ENCODE results near the gene EXOC2.

The EXOC2 gene

DNA sequence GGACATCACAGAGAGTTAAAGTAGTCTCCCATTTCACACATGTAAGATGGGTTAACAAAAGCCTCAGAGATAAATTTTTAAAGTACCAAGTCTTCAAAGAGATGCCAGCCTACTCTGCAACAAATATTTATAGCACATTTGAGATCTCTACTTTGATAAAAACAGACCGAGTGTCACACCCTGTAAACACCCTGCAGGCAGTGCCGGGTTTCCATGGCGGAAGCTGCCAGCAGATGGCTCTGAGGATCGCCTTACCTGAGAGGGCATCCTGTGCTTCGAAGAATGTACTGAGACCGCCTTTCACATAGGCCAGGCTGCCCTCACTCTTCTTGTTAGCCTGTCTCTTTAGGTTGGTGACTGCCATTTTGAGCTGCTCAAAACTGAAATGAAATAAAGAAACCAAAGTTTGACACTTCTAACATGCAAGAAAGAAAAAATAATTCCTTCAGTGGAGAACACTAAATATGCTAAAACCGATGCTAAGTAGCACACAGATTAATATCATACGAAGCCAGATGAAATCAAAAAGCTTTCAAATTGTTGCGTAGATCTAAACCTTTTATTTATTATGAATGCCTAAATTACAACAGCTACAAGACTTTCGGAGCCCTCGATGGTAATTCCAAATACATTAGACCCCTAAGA is 75.4 kb downstream of the EXOC2 start:
- TF ChIP-seq NFIC (IDR thresholded peaks at IDR 0.05) (no peak), ZBTB7A (IDR thresholded peaks at IDR 0.05; ENCODE audit: low read depth) (no peak), TCF12 (IDR thresholded peaks at IDR 0.05; ENCODE audit: low read depth) (no peak), TEAD4 (IDR thresholded peaks at IDR 0.05) (no peak), YY1 (IDR thresholded peaks at IDR 0.05; ENCODE audit: low read depth) (no peak), TAF1 (IDR thresholded peaks at IDR 0.05; ENCODE audit: low read depth) (no peak), EGR1 (IDR thresholded peaks at IDR 0.05) (no peak), FOXM1 (IDR thresholded peaks at IDR 0.05; ENCODE audit: borderline replicate concordance, low read depth) (no peak), CREB1 (IDR thresholded peaks at IDR 0.05; ENCODE audit: low read depth) (no peak), CEBPB (IDR thresholded peaks at IDR 0.05) (no peak), EP300 (IDR thresholded peaks at IDR 0.05; ENCODE audit: borderline replicate concordance) (no peak)
- TF ChIP-seq, protein P1, sequence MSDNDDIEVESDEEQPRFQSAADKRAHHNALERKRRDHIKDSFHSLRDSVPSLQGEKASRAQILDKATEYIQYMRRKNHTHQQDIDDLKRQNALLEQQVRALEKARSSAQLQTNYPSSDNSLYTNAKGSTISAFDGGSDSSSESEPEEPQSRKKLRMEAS (IDR thresholded peaks at IDR 0.05): no peak
- TF ChIP-seq, protein P2, sequence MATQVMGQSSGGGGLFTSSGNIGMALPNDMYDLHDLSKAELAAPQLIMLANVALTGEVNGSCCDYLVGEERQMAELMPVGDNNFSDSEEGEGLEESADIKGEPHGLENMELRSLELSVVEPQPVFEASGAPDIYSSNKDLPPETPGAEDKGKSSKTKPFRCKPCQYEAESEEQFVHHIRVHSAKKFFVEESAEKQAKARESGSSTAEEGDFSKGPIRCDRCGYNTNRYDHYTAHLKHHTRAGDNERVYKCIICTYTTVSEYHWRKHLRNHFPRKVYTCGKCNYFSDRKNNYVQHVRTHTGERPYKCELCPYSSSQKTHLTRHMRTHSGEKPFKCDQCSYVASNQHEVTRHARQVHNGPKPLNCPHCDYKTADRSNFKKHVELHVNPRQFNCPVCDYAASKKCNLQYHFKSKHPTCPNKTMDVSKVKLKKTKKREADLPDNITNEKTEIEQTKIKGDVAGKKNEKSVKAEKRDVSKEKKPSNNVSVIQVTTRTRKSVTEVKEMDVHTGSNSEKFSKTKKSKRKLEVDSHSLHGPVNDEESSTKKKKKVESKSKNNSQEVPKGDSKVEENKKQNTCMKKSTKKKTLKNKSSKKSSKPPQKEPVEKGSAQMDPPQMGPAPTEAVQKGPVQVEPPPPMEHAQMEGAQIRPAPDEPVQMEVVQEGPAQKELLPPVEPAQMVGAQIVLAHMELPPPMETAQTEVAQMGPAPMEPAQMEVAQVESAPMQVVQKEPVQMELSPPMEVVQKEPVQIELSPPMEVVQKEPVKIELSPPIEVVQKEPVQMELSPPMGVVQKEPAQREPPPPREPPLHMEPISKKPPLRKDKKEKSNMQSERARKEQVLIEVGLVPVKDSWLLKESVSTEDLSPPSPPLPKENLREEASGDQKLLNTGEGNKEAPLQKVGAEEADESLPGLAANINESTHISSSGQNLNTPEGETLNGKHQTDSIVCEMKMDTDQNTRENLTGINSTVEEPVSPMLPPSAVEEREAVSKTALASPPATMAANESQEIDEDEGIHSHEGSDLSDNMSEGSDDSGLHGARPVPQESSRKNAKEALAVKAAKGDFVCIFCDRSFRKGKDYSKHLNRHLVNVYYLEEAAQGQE (IDR thresholded peaks at IDR 0.05; ENCODE audit: low read depth): no peak
- TF ChIP-seq, protein P3, sequence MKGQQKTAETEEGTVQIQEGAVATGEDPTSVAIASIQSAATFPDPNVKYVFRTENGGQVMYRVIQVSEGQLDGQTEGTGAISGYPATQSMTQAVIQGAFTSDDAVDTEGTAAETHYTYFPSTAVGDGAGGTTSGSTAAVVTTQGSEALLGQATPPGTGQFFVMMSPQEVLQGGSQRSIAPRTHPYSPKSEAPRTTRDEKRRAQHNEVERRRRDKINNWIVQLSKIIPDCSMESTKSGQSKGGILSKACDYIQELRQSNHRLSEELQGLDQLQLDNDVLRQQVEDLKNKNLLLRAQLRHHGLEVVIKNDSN (IDR thresholded peaks at IDR 0.05): no peak

DNA sequence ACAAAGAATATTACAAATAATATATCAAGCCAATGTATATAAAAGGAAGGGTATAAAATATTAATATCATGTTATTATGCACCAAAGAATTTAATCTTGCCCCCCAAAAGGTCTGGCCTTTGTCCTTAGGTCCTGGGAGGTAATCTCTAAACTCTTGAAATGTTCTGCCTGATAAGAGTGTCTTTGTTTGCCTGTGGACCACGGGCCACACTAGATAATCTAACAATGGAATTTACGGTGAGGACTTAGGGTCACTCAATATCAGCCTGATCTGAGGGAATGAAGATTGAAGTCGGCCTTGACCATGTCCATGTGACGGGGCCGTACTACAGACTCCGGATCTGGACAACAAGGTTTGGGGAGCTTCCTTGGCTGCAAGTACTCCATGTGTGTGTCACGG is 79.0 kb downstream of the EXOC2 start:
- no peak for TF ChIP-seq EGR1 (IDR thresholded peaks at IDR 0.05)
- no peak for TF ChIP-seq EP300 (IDR thresholded peaks at IDR 0.05; ENCODE audit: borderline replicate concordance)
- TF ChIP-seq, protein P2 (IDR thresholded peaks at IDR 0.05; ENCODE audit: low read depth): no peak
- TF ChIP-seq RAD21 (IDR thresholded peaks at IDR 0.05; ENCODE audit: low read depth): no peak
- no peak for TF ChIP-seq ZBTB7A (IDR thresholded peaks at IDR 0.05; ENCODE audit: low read depth)
- no peak for TF ChIP-seq TCF12 (IDR thresholded peaks at IDR 0.05; ENCODE audit: low read depth)
- TF ChIP-seq TAF1 (IDR thresholded peaks at IDR 0.05; ENCODE audit: low read depth): no peak
- TF ChIP-seq, protein P3 (IDR thresholded peaks at IDR 0.05): no peak
- TF ChIP-seq CREB1 (IDR thresholded peaks at IDR 0.05; ENCODE audit: low read depth): no peak
- no peak for TF ChIP-seq NFIC (IDR thresholded peaks at IDR 0.05)
- TF ChIP-seq TEAD4 (IDR thresholded peaks at IDR 0.05): no peak

DNA sequence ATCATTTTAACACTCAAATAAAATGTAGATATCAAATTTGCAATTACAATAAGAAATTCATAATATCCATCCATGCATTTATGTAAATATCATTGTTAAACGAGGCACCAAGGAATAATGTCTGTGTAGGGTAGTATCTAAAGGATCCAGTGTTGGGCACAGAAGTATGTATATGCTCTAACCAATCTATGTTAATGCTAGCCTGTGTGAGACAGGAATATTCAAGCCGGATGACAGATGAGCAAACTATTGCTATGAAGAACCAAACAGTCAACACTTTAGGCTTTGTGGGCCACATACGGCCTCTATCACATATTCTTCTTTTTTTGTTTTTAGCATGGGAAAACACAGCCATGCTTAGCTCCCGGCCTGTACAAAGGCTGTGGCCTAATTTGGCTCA is 81.0 kb downstream of the EXOC2 start:
- TF ChIP-seq CREB1 (IDR thresholded peaks at IDR 0.05; ENCODE audit: low read depth) (no peak), CEBPB (IDR thresholded peaks at IDR 0.05) (no peak), NFIC (IDR thresholded peaks at IDR 0.05) (no peak), FOXM1 (IDR thresholded peaks at IDR 0.05; ENCODE audit: borderline replicate concordance, low read depth) (no peak), RAD21 (IDR thresholded peaks at IDR 0.05; ENCODE audit: low read depth) (no peak), EP300 (IDR thresholded peaks at IDR 0.05; ENCODE audit: borderline replicate concordance) (no peak), ZBTB7A (IDR thresholded peaks at IDR 0.05; ENCODE audit: low read depth) (no peak)
- TF ChIP-seq, protein P1 (IDR thresholded peaks at IDR 0.05): no peak

DNA sequence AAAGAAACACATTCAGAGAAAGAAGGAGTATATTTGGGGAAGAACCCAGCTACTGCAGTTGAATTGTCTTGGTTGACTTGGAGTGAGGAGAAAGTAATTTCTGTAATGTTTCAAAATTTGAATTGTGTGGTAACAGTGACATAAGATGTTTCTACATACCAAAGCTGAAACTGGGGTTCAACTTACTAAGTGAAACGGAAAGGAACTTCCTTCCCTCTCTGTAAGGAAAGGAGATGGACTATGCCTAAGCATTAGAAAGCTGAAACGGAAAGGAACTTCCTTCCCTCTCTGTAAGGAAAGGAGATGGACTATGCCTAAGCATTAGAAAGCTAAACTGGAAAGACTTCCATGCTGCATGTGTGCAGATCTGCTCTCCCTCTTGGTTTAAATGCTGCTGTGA is 82.1 kb downstream of the EXOC2 start:
- TF ChIP-seq TAF1 (IDR thresholded peaks at IDR 0.05; ENCODE audit: low read depth): no peak
- TF ChIP-seq YY1 (IDR thresholded peaks at IDR 0.05; ENCODE audit: low read depth): no peak
- TF ChIP-seq ZBTB7A (IDR thresholded peaks at IDR 0.05; ENCODE audit: low read depth): no peak
- TF ChIP-seq EP300 (IDR thresholded peaks at IDR 0.05; ENCODE audit: borderline replicate concordance): no peak
- no peak for TF ChIP-seq NFIC (IDR thresholded peaks at IDR 0.05)
- no peak for TF ChIP-seq CEBPB (IDR thresholded peaks at IDR 0.05)
- TF ChIP-seq CREB1 (IDR thresholded peaks at IDR 0.05; ENCODE audit: low read depth): no peak
- no peak for TF ChIP-seq TCF12 (IDR thresholded peaks at IDR 0.05; ENCODE audit: low read depth)

DNA sequence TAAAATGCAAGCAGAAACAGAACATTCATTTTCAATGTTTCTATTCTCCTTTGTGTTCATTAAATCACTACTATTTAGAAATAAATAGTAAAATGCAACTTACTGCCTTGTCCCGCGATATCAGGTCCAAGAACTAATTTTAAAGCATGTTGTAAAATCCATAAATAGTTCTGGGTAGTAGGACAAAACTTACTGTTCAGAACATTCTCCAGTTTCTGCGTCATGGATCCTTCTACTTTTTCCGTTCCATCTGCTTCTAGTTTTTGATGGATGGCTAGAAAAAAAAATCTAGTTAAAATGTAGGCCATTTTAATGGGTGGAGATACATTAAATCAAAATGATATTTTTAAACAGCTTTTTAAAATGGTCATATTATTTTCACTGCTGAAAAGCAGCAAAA is 83.0 kb downstream of the EXOC2 start:
- TF ChIP-seq CREB1 (IDR thresholded peaks at IDR 0.05; ENCODE audit: low read depth) (no peak), FOXM1 (IDR thresholded peaks at IDR 0.05; ENCODE audit: borderline replicate concordance, low read depth) (no peak), TCF12 (IDR thresholded peaks at IDR 0.05; ENCODE audit: low read depth) (no peak)

DNA sequence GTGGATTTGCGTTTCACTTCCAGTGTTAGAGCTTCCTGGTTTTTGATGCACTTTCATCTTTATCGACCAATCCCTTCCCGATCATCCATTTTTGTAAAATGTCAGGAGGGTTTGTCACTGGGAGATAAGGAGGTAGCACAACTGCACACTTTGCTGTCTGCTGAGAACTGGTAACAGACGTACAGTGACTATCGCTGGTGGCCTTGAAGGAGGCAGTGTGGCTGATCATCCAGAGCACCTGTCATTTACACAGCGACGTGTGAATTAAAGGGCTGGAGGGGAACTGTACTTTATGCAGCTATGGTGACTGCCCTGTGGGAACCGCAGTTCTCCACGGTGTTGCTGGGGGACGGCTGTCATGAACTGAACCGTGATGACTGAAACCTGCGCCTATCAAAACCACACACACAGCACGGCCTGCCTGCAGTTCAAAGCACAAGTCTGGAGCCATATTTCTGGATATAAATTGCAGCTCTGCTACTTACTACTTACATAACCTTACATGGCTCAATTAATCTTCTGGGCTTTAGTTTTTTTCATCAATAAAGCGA is 86.0 kb downstream of the EXOC2 start:
- no peak for TF ChIP-seq FOXM1 (IDR thresholded peaks at IDR 0.05; ENCODE audit: borderline replicate concordance, low read depth)
- TF ChIP-seq TEAD4 (IDR thresholded peaks at IDR 0.05): no peak
- no peak for TF ChIP-seq YY1 (IDR thresholded peaks at IDR 0.05; ENCODE audit: low read depth)
- TF ChIP-seq CREB1 (IDR thresholded peaks at IDR 0.05; ENCODE audit: low read depth): no peak
- no peak for TF ChIP-seq TAF1 (IDR thresholded peaks at IDR 0.05; ENCODE audit: low read depth)
- TF ChIP-seq RAD21 (IDR thresholded peaks at IDR 0.05; ENCODE audit: low read depth): no peak
- TF ChIP-seq NFIC (IDR thresholded peaks at IDR 0.05): no peak
- no peak for TF ChIP-seq CEBPB (IDR thresholded peaks at IDR 0.05)
- TF ChIP-seq ZBTB7A (IDR thresholded peaks at IDR 0.05; ENCODE audit: low read depth): no peak
- TF ChIP-seq EGR1 (IDR thresholded peaks at IDR 0.05): no peak
